Panc1 (cell line): ENCODE measurements around the gene AGBL1. TPM values are rescaled to one million over a fixed set of nuclear protein-coding genes. Genes with fewer than 3 reads are reported as not detected.

Experiments used
- ATAC-seq: fragments of 200-7000 bp; cut with Tn5 transposase; 2 replicates; pipeline ENCODE4 v1.9.1; 2020; ENCODE audit warnings: mild to moderate bottlenecking, moderate library complexity
- BruUV-seq: library from RNA; stranded (reverse); fragments of 400-500 nt; replicated peaks from 2 replicates; lab custom pipeline; 2021; lab: Mats Ljungman, UMichigan
- CTCF ChIA-PET: fragments of 300-600 bp; sonication (Branson Sonifier 250); formaldehyde crosslinking; loops from one replicate; lab custom pipeline; 2022; ENCODE audit warnings: antibody characterized with exemption; lab: Charles Lee
- POLR2A ChIA-PET: fragments of 300-600 bp; sonication (Branson Sonifier 250); formaldehyde crosslinking; loops from one replicate; lab custom pipeline; 2022; ENCODE audit warnings: antibody characterized with exemption; lab: Charles Lee
- DNase-seq: peaks from one replicate; pipeline ENCODE4 v3.0.0-alpha.2; 2010; ENCODE audit warnings: low read depth, low spot score
- H3K27ac ChIP-seq: 2 replicates; pipeline ENCODE4 v1.5.1; 2011; ENCODE audit warnings: mild to moderate bottlenecking, low read length, inconsistent platforms
- H3K27me3 ChIP-seq: fragments of 200-500 bp; sonication (Bioruptor generic); 2 replicates; pipeline ENCODE4 v1.6.0; 2014; ENCODE audit warnings: low read length, inconsistent platforms; ENCODE audit not compliant: control insufficient read depth, insufficient read depth
- H3K36me3 ChIP-seq: fragments of 200-500 bp; sonication (Bioruptor generic); 2 replicates; pipeline ENCODE4 v1.5.1; 2014; ENCODE audit warnings: inconsistent platforms, mild to moderate bottlenecking, low read length, moderate library complexity; ENCODE audit not compliant: control insufficient read depth, insufficient read depth
- H3K4me1 ChIP-seq: 2 replicates; pipeline ENCODE4 v1.5.1; 2011; ENCODE audit warnings: inconsistent platforms, mild to moderate bottlenecking, low read length, moderate library complexity; ENCODE audit not compliant: control insufficient read depth, insufficient read depth
- H3K4me3 ChIP-seq, 2 experiments: 2 replicates each; pipeline ENCODE4 v1.5.1; 2011 to 2012; ENCODE audit warnings: low read depth in 2 of 2, low read length in 2 of 2, mild to moderate bottlenecking in 2 of 2, inconsistent platforms in 1 of 2, moderate library complexity in 1 of 2
- H3K9me3 ChIP-seq: fragments of 200-500 bp; sonication (Bioruptor generic); 2 replicates; pipeline ENCODE4 v1.5.1; 2014; ENCODE audit warnings: low read depth, mild to moderate bottlenecking, inconsistent platforms, low read length, moderate library complexity; ENCODE audit not compliant: control insufficient read depth, insufficient read depth
- CTCF ChIP-seq: fragments of 450-650 bp; IDR thresholded peaks from 2 replicates; pipeline ENCODE4 v1.5.1; 2017; ENCODE audit warnings: mild to moderate bottlenecking
- POLR2AphosphoS5 ChIP-seq: IDR thresholded peaks from 2 replicates; pipeline ENCODE4 v1.6.1; 2012; ENCODE audit warnings: mild to moderate bottlenecking, low read depth, low read length, moderate library complexity
- REST ChIP-seq, 2 experiments: IDR thresholded peaks; 2 replicates each; pipeline ENCODE4 v1.6.1; 2011 to 2012; ENCODE audit warnings: low read depth in 2 of 2, control low read depth in 1 of 2, low read length in 1 of 2, mild to moderate bottlenecking in 1 of 2, moderate library complexity in 1 of 2; ENCODE audit not compliant: insufficient read depth in 1 of 2
- SIN3A ChIP-seq: IDR thresholded peaks from 2 replicates; pipeline ENCODE4 v1.6.1; 2012; ENCODE audit warnings: low read depth, mild to moderate bottlenecking, low read length, moderate library complexity, borderline replicate concordance; ENCODE audit not compliant: insufficient read depth
- TCF7L2 ChIP-seq: IDR thresholded peaks from 2 replicates; pipeline ENCODE4 v1.6.1; 2011; ENCODE audit warnings: mild to moderate bottlenecking, low read depth, low read length, inconsistent platforms
- in situ Hi-C: cut with HindIII; loops from 2 replicates; pipeline ENCODE4 v1.10.0; 2016; ENCODE audit warnings: low sequenced_read_pairs, low pct_unique_long_range_greater_than_20kb
- intact Hi-C: fragments of 100-400 bp; cut with micrococcal nuclease; formaldehyde crosslinking; loops from one replicate; pipeline ENCODE4 v1.10.0; 2022; ENCODE audit not compliant: unreplicated experiment
- total RNA-seq: library from RNA; stranded (reverse); gene quantifications from one replicate; pipeline ENCODE4 v1.2.1, GENCODE V29; 2021; ENCODE audit not compliant: unreplicated experiment

The AGBL1 gene
- total RNA-seq, 1 experiment from 2014 or later: not detected

GRCh38 chr15:86154705-86155104 is 75.0 kb downstream of the AGBL1 start:
- no peaks in the 10 kb centered on the region for H3K9me3 ChIP-seq
- DNase-seq (no peak), ATAC-seq (no peak)
- in situ Hi-C loops (no loop called here), intact Hi-C loops (no loop called here)
- no peak overlapping the region for H3K27ac ChIP-seq
- POLR2A ChIA-PET: no interaction called here
- 0 out of 2 replicates have a peak, but pooled peaks cover 3% of the 10 kb centered on the region for H3K27me3 ChIP-seq
- no peak overlapping the region for H3K4me3 ChIP-seq
- CTCF ChIA-PET: no interaction called here
- TF ChIP-seq REST (IDR thresholded peaks at IDR 0.05; ENCODE audit: insufficient read depth in 1 of 2, low read depth in 2 of 2, low read length in 1 of 2): no peak
- no peak for TF ChIP-seq CTCF
- no peak for TF ChIP-seq TCF7L2
- no peak for TF ChIP-seq SIN3A
- no peak for TF ChIP-seq POLR2AphosphoS5
- H3K36me3 ChIP-seq: no peaks in the 10 kb centered on the region
- no TSS peak for BruUV-seq
- no peaks in the 10 kb centered on the region for H3K4me1 ChIP-seq

- BruUV-seq: no TSS peak
- no peak for ATAC-seq
- TF ChIP-seq TCF7L2 (no peak), SIN3A (no peak), POLR2AphosphoS5 (no peak), CTCF (no peak), REST (IDR thresholded peaks at IDR 0.05; ENCODE audit: insufficient read depth in 1 of 2, low read depth in 2 of 2, low read length in 1 of 2) (no peak)
- Histone ChIP-seq H3K4me1 (no peaks in the 10 kb centered on the region), H3K36me3 (no peaks in the 10 kb centered on the region), H3K9me3 (no peaks in the 10 kb centered on the region), H3K27me3 (0 out of 2 replicates have a peak, but pooled peaks cover 3% of the 10 kb centered on the region), H3K4me3 (no peak overlapping the region), H3K27ac (no peak overlapping the region)
- intact Hi-C loops: no loop called here
- DNase-seq: no peak
- POLR2A ChIA-PET: no interaction called here
- CTCF ChIA-PET: no interaction called here
- in situ Hi-C loops: no loop called here
Observed at GRCh38 chr15:86155551-86155950, 75.9 kb downstream of the AGBL1 start.
